Cardiac fibroblast (primary cell): ENCODE data around the gene SLC7A6OS.
"Not testable (repeated sequence)": the region's sequence is repeated elsewhere in the genome, so short reads cannot be mapped to it uniquely, and the experiment has no call there.

Experiments used
- DNase-seq, 2 donors: peaks; one replicate each; pipeline versions ENCODE4 v3.0.0 to v3.0.0-alpha.2; 2010; ENCODE audit warnings: low read depth in 2 of 2
- H3K4me3 ChIP-seq, 2 donors: replicated peaks in 1 of 2; 1 replicate in 1 of 2; 2 replicates in 1 of 2; pipeline ENCODE4 v1.5.1; 2011; ENCODE audit warnings: low read depth in 2 of 2, low read length in 2 of 2, mild to moderate bottlenecking in 2 of 2, moderate library complexity in 1 of 2
- CTCF ChIP-seq: IDR thresholded peaks from one replicate; pipeline ENCODE4 v1.5.1; 2011; ENCODE audit warnings: low read depth, mild to moderate bottlenecking, low read length, inconsistent platforms

Gene SLC7A6OS

GRCh38 chr16:68296291-68296690 lies 14.5 kb downstream of the SLC7A6OS start:
- no peak for DNase-seq

GRCh38 chr16:68292425-68292824 lies 18.3 kb downstream of the SLC7A6OS start:
- H3K4me3 ChIP-seq: no peak overlapping the region
- no peak for DNase-seq
- TF ChIP-seq CTCF: no peak

More at GRCh38 chr16:68296291-68296690, 14.5 kb downstream of the SLC7A6OS start:
- no peak for TF ChIP-seq CTCF
- no peak overlapping the region for H3K4me3 ChIP-seq

- no peak overlapping the region for H3K4me3 ChIP-seq
- no peak for DNase-seq
- TF ChIP-seq CTCF: no peak
Measured at GRCh38 chr16:68291227-68291626, 19.5 kb downstream of the SLC7A6OS start.

GRCh38 chr16:68290450-68290849 lies 20.3 kb downstream of the SLC7A6OS start:
- no peak for TF ChIP-seq CTCF
- H3K4me3 ChIP-seq: no peak overlapping the region

GRCh38 chr16:68289621-68290329 lies 21.0 kb downstream of the SLC7A6OS start:
- H3K4me3 ChIP-seq: no peak overlapping the region
- DNase-seq: peak; percentile 48 to 61
- TF ChIP-seq CTCF: no peak

More at GRCh38 chr16:68290450-68290849, 20.3 kb downstream of the SLC7A6OS start:
- DNase-seq: no peak

- no peak for TF ChIP-seq CTCF
- H3K4me3 ChIP-seq: no peak overlapping the region
- DNase-seq: no peak
Measured at GRCh38 chr16:68289202-68289601, 21.5 kb downstream of the SLC7A6OS start.

- not testable (repeated sequence) for DNase-seq
Measured at GRCh38 chr16:68288796-68289195, 21.9 kb downstream of the SLC7A6OS start.

More at GRCh38 chr16:68288796-68289195, 21.9 kb downstream of the SLC7A6OS start:
- H3K4me3 ChIP-seq: not testable (repeated sequence)
